Hepatocyte (in vitro differentiated cells): Measurements from ENCODE around the gene TOLLIP. TPM values are rescaled to one million over a fixed set of nuclear protein-coding genes. Genes with fewer than 3 reads are reported as not detected.

ENCODE experiments used
- DNase-seq: peaks from one replicate; pipeline ENCODE4 v3.0.0-alpha.2; 2016; ENCODE audit warnings: low spot score
- H2AFZ ChIP-seq: fragments of 200-600 bp; sonication (generic); 2 replicates; pipeline ENCODE4 v1.6.0; 2016; ENCODE audit warnings: antibody characterized with exemption, mild to moderate bottlenecking
- H3K27ac ChIP-seq: fragments of 200-600 bp; sonication (generic); 2 replicates; pipeline ENCODE4 v1.5.1; 2016; ENCODE audit warnings: mild to moderate bottlenecking
- H3K27me3 ChIP-seq: fragments of 200-600 bp; sonication (generic); 2 replicates; pipeline ENCODE4 v1.6.1; 2016
- H3K36me3 ChIP-seq: fragments of 200-600 bp; sonication (generic); replicated peaks from 2 replicates; pipeline ENCODE4 v1.5.1; 2016; ENCODE audit warnings: low read depth; ENCODE audit not compliant: insufficient read depth
- H3K4me1 ChIP-seq: fragments of 200-600 bp; sonication (generic); 2 replicates; pipeline ENCODE4 v1.5.1; 2016; ENCODE audit warnings: mild to moderate bottlenecking, moderate library complexity; ENCODE audit not compliant: insufficient read depth
- H3K4me2 ChIP-seq: fragments of 200-600 bp; sonication (generic); 2 replicates; pipeline ENCODE4 v1.6.0; 2016
- H3K4me3 ChIP-seq: fragments of 200-600 bp; sonication (generic); 2 replicates; pipeline ENCODE4 v1.5.1; 2016; ENCODE audit warnings: mild to moderate bottlenecking
- H3K79me2 ChIP-seq: fragments of 200-600 bp; sonication (generic); 2 replicates; pipeline ENCODE4 v1.6.0; 2017; ENCODE audit warnings: mild to moderate bottlenecking
- H3K9me2 ChIP-seq: fragments of 200-600 bp; sonication (generic); replicated peaks from 2 replicates; pipeline ENCODE4 v1.6.0; 2017; ENCODE audit warnings: mild to moderate bottlenecking; ENCODE audit not compliant: insufficient read depth
- H3K9me3 ChIP-seq: fragments of 200-600 bp; sonication (generic); 2 replicates; pipeline ENCODE4 v1.5.1; 2016; ENCODE audit warnings: low read depth, mild to moderate bottlenecking
- H4K20me1 ChIP-seq: fragments of 200-600 bp; sonication (generic); 2 replicates; pipeline ENCODE4 v1.6.0; 2016; ENCODE audit warnings: mild to moderate bottlenecking; ENCODE audit not compliant: insufficient read depth, poor library complexity, severe bottlenecking
- CTCF ChIP-seq: fragments of 200-600 bp; sonication (generic); IDR thresholded peaks from 2 replicates; pipeline ENCODE4 v1.5.1; 2016; ENCODE audit warnings: antibody characterized with exemption, mild to moderate bottlenecking; ENCODE audit not compliant: poor library complexity
- EZH2 ChIP-seq: fragments of 200-600 bp; sonication (generic); IDR thresholded peaks from 2 replicates; pipeline ENCODE4 v1.6.1; 2016; ENCODE audit warnings: antibody characterized with exemption, mild to moderate bottlenecking, borderline replicate concordance
- EZH2phosphoT487 ChIP-seq: fragments of 200-600 bp; sonication (generic); IDR thresholded peaks from one replicate; pipeline ENCODE4 v1.6.1; 2018; ENCODE audit warnings: antibody characterized with exemption, mild to moderate bottlenecking, low read depth, moderate library complexity; ENCODE audit not compliant: unreplicated experiment, severe bottlenecking
- WGBS: methylation state at CpG from one replicate; pipeline ENCODE4 v1.1.6; 2016; ENCODE audit warnings: low lambda C conversion rate; ENCODE audit errors: missing lambda C conversion rate; 5-methylcytosine and 5-hydroxymethylcytosine counted together
- polyA plus RNA-seq: library from polyadenylated mRNA; unstranded; fragments of >200 nt; fragmentation: Nextera tagmentation; extraction: Ambion mirVana; gene quantifications from 2 replicates; pipeline ENCODE4 v1.2.1, GENCODE V29; 2016
- total RNA-seq: library from RNA; depleted of rRNA; stranded (reverse); fragments of >200 nt; gene quantifications from 2 replicates; pipeline ENCODE4 v1.2.3, GENCODE V29; 2014

TOLLIP gene
- total and polyA plus RNA-seq, 2 experiments from 2014 or later = 33.3 to 80.9 TPM

GRCh38 chr11:1278766-1279673, 30.4 kb downstream of the TOLLIP start:
- no peaks in the 10 kb centered on the region for H3K4me1 ChIP-seq
- no peak overlapping the region for H3K27ac ChIP-seq
- H3K9me3 ChIP-seq = no peaks in the 10 kb centered on the region
- H3K9me2 ChIP-seq = no peaks in the 10 kb centered on the region
- TF ChIP-seq EZH2phosphoT487 = no peak
- TF ChIP-seq EZH2 = no peak
- TF ChIP-seq CTCF = no peak
- no peaks in the 10 kb centered on the region for H3K79me2 ChIP-seq
- WGBS = over 99% methylated on average over 39 of the region's 40 CpGs
- no peak overlapping the region for H2AFZ ChIP-seq
- no peaks in the 10 kb centered on the region for H4K20me1 ChIP-seq
- H3K4me3 ChIP-seq = no peak overlapping the region
- DNase-seq = no peak
- H3K27me3 ChIP-seq = no peaks in the 10 kb centered on the region
- H3K36me3 ChIP-seq = no peaks in the 10 kb centered on the region
- no peak overlapping the region for H3K4me2 ChIP-seq

- Histone ChIP-seq H3K36me3 (no peaks in the 10 kb centered on the region), H3K27me3 (no peaks in the 10 kb centered on the region), H3K9me2 (no peaks in the 10 kb centered on the region), H3K27ac (no peak overlapping the region), H3K4me3 (no peak overlapping the region), H3K79me2 (no peaks in the 10 kb centered on the region), H3K4me2 (no peak overlapping the region), H4K20me1 (no peaks in the 10 kb centered on the region), H3K9me3 (no peaks in the 10 kb centered on the region), H2AFZ (no peak overlapping the region), H3K4me1 (no peaks in the 10 kb centered on the region)
- 97% methylated on average over 27 of the region's 27 CpGs for WGBS
- TF ChIP-seq EZH2phosphoT487 (no peak), EZH2 (no peak), CTCF (no peak)
- no peak for DNase-seq
These were observed 31.4 kb downstream of the TOLLIP start for GRCh38 chr11:1277936-1278512.

GRCh38 chr11:1276866-1277615, 32.4 kb downstream of the TOLLIP start:
- Histone ChIP-seq H3K9me2 (no peaks in the 10 kb centered on the region), H3K9me3 (no peaks in the 10 kb centered on the region), H3K4me3 (no peak overlapping the region), H4K20me1 (no peaks in the 10 kb centered on the region), H3K27ac (no peak overlapping the region), H3K79me2 (no peaks in the 10 kb centered on the region), H3K27me3 (no peaks in the 10 kb centered on the region), H3K4me1 (no peaks in the 10 kb centered on the region), H2AFZ (no peak overlapping the region), H3K36me3 (no peaks in the 10 kb centered on the region), H3K4me2 (no peak overlapping the region)
- 97% methylated on average over 34 of the region's 37 CpGs for WGBS
- DNase-seq = no peak
- TF ChIP-seq CTCF = no peak
- no peak for TF ChIP-seq EZH2
- no peak for TF ChIP-seq EZH2phosphoT487
